ENCODE measurements around the gene RALGAPA1.

The RALGAPA1 gene

DNA sequence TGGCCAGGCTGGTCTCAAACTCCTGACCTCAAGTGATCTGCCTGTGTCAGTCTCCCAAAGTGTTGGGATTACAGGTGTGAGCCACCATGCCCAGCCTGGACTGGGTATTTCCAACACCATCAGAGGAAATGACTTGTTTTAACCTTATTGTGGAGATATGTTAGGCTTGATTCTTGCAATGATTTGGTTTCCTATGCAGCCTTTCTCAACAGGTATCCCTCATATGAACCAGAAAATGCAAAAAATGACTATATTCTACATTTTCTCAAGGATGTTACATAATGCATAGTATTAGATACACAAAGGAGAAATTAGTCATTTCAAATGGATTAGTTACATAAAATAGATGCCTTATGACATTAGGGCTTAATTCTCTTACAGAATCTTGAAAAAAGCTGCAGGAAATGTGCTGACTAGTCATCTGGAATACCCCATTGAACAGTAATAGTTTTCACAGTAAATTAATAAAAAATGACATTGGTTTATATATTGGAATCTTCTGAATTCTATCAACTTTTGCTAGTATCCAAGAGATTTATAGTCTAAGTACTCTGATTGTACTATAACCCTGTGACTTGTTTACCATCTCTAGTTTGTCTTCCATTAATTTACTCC lies 142.6 kb downstream of the RALGAPA1 start:
- TF ChIP-seq, protein P1, sequence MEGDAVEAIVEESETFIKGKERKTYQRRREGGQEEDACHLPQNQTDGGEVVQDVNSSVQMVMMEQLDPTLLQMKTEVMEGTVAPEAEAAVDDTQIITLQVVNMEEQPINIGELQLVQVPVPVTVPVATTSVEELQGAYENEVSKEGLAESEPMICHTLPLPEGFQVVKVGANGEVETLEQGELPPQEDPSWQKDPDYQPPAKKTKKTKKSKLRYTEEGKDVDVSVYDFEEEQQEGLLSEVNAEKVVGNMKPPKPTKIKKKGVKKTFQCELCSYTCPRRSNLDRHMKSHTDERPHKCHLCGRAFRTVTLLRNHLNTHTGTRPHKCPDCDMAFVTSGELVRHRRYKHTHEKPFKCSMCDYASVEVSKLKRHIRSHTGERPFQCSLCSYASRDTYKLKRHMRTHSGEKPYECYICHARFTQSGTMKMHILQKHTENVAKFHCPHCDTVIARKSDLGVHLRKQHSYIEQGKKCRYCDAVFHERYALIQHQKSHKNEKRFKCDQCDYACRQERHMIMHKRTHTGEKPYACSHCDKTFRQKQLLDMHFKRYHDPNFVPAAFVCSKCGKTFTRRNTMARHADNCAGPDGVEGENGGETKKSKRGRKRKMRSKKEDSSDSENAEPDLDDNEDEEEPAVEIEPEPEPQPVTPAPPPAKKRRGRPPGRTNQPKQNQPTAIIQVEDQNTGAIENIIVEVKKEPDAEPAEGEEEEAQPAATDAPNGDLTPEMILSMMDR (IDR thresholded peaks at IDR 0.05; ENCODE audit: low read depth, low read length) = no peak
- no peak for DNase-seq (ENCODE audit: extremely low read depth, low read depth)

DNA sequence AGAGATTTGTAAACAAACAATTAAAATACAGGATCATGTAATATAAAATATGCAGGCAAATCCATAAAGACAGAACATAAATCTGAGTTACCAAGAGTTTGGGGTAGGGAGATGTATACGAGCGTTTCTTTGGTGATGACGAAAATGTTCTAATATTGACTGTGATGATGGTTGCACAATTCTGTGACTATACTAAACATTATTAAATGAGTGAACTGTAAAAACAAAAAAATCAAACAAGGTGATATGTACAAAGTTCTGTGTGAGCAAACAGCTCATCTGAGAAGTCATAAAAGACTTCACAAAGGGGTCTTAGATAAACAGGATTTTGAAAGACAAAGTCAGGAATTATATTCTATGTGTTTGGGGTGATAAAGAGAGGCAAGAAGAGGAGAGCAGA lies 147.2 kb downstream of the RALGAPA1 start:
- TF ChIP-seq, protein P1 (IDR thresholded peaks at IDR 0.05; ENCODE audit: low read depth, low read length) = no peak
- no peak for DNase-seq (ENCODE audit: extremely low read depth, low read depth)

DNA sequence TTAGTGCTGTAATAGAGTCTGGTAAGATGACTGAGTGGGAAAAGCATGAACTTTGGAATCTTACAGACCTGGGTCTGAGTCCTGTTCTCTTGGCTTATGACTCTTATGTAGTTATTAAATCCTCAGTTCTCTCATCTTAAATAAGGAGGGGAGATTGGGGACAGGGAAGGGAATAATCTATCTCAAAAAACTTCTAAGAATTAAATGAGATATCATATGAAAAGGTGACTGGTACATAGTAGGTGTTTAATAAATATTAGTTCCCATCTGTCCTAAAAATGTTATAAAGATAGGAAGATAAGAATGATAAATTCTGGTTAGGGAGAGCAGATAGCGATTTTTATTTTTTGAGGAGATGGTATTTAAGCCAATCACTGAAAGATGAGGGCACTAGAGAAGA lies 156.1 kb downstream of the RALGAPA1 start:
- no peak for DNase-seq (ENCODE audit: extremely low read depth, low read depth)
- TF ChIP-seq, protein P1 (IDR thresholded peaks at IDR 0.05; ENCODE audit: low read depth, low read length) = no peak

DNA sequence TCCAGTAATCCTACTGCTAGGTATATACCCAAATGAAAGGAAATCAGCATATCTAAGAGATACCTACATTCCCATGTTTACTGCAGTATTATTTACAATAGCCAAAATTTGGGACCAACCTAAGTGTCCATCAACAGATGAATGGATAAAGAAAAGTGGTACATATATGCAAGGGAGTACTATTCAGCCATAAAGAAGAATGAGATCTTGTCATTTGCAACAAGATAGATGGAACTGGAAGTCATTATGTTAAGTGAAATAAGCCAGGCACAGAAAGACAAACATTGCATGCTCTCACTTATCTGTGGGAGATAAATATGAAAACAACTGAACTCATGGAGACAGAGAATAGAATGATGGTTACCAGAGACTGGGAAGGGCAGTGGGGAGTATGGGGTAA lies 165.6 kb downstream of the RALGAPA1 start:
- TF ChIP-seq, protein P1 (IDR thresholded peaks at IDR 0.05; ENCODE audit: low read depth, low read length) = no peak
- DNase-seq (ENCODE audit: extremely low read depth, low read depth) = no peak

DNA sequence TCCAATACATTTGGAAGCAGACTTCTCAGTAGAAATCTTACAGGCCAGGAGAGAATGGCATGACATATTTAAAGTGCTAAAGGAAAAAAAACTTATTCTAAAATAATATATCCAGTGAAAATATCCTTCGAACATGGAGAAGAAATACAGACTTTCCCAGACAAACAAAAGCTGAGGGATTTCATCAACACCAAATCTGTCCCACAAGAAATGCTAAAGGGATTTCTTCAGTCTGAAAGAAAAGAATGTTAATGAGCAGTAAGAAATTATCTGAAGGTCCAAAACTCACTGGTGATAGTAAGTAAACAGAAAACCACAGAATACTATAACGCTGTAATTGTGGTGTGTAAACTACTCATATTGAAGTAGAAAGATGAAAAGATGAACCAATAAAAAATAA lies 171.2 kb downstream of the RALGAPA1 start:
- TF ChIP-seq, protein P1 (IDR thresholded peaks at IDR 0.05; ENCODE audit: low read depth, low read length) = no peak
- DNase-seq (ENCODE audit: extremely low read depth, low read depth) = no peak

DNA sequence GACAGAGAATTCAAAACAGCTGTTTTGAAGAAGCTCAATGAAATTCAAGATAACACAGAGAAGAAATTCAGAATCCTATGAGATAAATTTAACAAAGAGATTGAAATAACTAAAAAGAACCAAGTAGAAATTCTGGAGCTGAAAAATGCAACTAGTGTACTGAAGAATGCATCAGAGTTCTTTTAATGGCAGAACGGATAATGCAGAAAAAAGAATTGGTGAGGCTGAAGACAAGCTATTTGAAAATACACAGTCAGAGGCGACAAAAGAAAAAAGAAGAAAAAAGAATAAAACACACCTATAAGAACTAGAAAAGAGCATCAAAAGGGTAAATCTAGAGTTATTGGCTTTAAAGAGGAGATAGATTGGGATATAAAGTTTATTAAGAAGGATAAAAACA lies 171.8 kb downstream of the RALGAPA1 start:
- TF ChIP-seq, protein P1 (IDR thresholded peaks at IDR 0.05; ENCODE audit: low read depth, low read length) = no peak
- no peak for DNase-seq (ENCODE audit: extremely low read depth, low read depth)

DNA sequence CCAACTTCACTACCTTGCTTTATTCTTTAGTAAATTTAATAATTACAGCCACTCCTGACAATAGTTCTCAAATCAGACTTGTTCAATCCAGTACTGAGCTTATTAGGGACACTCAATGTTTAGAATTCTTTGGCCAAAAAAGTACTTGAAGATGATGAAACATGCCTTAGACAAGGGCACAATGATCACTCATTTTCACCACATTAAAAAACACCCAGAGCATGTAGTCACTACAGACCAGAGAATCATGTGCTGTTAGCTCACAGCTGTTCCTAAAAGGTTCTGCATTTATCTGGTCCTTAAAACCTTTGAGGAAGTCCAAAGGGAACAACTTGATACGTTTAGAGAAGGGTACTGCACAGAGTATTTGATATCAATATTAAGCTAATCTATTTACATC lies 176.4 kb downstream of the RALGAPA1 start:
- TF ChIP-seq, protein P1 (IDR thresholded peaks at IDR 0.05; ENCODE audit: low read depth, low read length) = no peak
- DNase-seq (ENCODE audit: extremely low read depth, low read depth) = no peak
